ENCODE results near the gene CFAP221. TPM values are rescaled to one million over a fixed set of nuclear protein-coding genes. Genes with fewer than 3 reads are reported as not detected.

CFAP221 gene
- total RNA-seq, 1 donor from 2014 or later: not detected

DNA sequence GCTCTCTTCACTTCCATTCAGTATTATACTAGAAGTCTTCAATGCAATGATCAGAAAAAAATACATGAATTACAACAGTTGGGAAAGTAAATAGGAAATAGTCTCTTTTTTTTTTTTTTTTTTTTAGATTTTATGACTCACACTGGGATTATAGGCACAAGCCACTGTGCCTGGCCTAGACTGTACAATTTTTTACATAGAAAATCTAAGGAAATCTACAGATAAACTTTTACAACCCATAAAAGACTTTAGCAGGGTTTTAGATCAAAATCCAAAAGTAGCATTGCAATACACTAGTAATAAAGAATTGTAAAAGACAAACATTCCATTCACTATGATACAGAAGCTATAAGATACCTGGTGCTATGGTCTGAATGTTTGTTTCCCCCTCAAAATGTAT is 39.0 kb downstream of the CFAP221 start:
- Mint-ChIP-seq H3K27ac (ENCODE audit: unreplicated experiment) (no peak overlapping the region), H3K36me3 (ENCODE audit: unreplicated experiment) (no peaks in the 10 kb centered on the region), H3K4me1 (ENCODE audit: unreplicated experiment) (no peaks in the 10 kb centered on the region), H3K4me3 (ENCODE audit: unreplicated experiment) (no peak overlapping the region), H3K9me3 (ENCODE audit: unreplicated experiment) (no peaks in the 10 kb centered on the region), H3K27me3 (ENCODE audit: unreplicated experiment) (peaks cover 7% of the 10 kb centered on the region)
- no peak for TF ChIP-seq CTCF (IDR thresholded peaks at IDR 0.05)
- DNase-seq (ENCODE audit: extremely low spot score, unreplicated experiment): no peak

- H3K9me3 Mint-ChIP-seq (ENCODE audit: unreplicated experiment): no peaks in the 10 kb centered on the region
- no peak for TF ChIP-seq CTCF (IDR thresholded peaks at IDR 0.05)
- no peak overlapping the region for H3K4me3 Mint-ChIP-seq (ENCODE audit: unreplicated experiment)
- DNase-seq (ENCODE audit: extremely low spot score, unreplicated experiment): no peak
- no peaks in the 10 kb centered on the region for H3K36me3 Mint-ChIP-seq (ENCODE audit: unreplicated experiment)
- no peak overlapping the region for H3K27ac Mint-ChIP-seq (ENCODE audit: unreplicated experiment)
- H3K27me3 Mint-ChIP-seq (ENCODE audit: unreplicated experiment): peaks cover 11% of the 10 kb centered on the region
- no peaks in the 10 kb centered on the region for H3K4me1 Mint-ChIP-seq (ENCODE audit: unreplicated experiment)
Observed at GRCh38 chr2:119584469-119584868, 40.2 kb downstream of the CFAP221 start.

DNA sequence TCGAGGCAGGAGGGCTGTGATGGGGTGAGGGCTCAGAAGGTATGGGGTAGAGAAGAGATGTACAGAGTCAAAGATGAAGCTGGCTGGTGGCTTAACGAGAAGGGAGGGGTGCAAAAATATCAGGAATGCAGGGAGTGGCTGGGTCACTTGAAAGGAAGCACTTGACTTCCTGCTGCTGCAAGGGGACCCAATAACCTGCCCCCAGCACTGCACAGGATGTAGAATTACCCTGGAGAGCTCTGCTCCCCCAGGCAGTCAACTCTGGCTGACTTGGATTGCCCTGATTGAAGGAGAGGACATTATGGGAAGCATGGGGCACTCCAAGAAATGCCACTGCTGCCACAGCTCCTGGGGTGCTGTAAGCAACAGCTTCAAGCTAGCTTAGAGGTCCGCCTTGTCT is 41.8 kb downstream of the CFAP221 start:
- Mint-ChIP-seq H3K36me3 (ENCODE audit: unreplicated experiment) (no peaks in the 10 kb centered on the region), H3K27ac (ENCODE audit: unreplicated experiment) (no peak overlapping the region), H3K4me3 (ENCODE audit: unreplicated experiment) (no peak overlapping the region), H3K27me3 (ENCODE audit: unreplicated experiment) (peaks cover 13% of the 10 kb centered on the region), H3K4me1 (ENCODE audit: unreplicated experiment) (no peaks in the 10 kb centered on the region), H3K9me3 (ENCODE audit: unreplicated experiment) (no peaks in the 10 kb centered on the region)
- no peak for DNase-seq (ENCODE audit: extremely low spot score, unreplicated experiment)
- no peak for TF ChIP-seq CTCF (IDR thresholded peaks at IDR 0.05)

DNA sequence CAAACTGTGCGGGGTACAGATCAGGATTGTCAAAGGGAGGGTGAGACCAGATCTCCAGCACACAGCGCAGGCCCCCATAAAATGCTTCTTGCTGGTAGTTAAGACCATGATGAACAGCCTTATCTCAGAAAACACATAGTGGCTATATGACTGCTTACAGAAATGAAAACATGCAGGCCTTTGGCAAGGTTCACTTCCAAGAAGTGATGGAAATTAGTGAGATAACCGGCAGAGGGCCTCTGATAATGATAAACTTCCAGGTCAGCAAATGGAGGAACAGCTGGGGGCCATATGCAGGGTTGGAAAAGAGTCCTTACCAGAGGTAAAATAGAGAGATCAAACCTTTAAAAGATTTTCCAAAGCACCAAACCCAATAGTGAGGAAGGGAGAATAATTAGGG is 46.6 kb downstream of the CFAP221 start:
- H3K27me3 Mint-ChIP-seq (ENCODE audit: unreplicated experiment): peaks cover 22% of the 10 kb centered on the region
- H3K4me3 Mint-ChIP-seq (ENCODE audit: unreplicated experiment): no peak overlapping the region
- no peaks in the 10 kb centered on the region for H3K36me3 Mint-ChIP-seq (ENCODE audit: unreplicated experiment)
- DNase-seq (ENCODE audit: extremely low spot score, unreplicated experiment): no peak
- no peak overlapping the region for H3K27ac Mint-ChIP-seq (ENCODE audit: unreplicated experiment)
- H3K9me3 Mint-ChIP-seq (ENCODE audit: unreplicated experiment): no peaks in the 10 kb centered on the region
- TF ChIP-seq CTCF (IDR thresholded peaks at IDR 0.05): no peak
- H3K4me1 Mint-ChIP-seq (ENCODE audit: unreplicated experiment): no peaks in the 10 kb centered on the region

GRCh38 chr2:119591523-119591922 is 47.3 kb downstream of the CFAP221 start:
- Mint-ChIP-seq H3K4me1 (ENCODE audit: unreplicated experiment) (no peaks in the 10 kb centered on the region), H3K9me3 (ENCODE audit: unreplicated experiment) (no peaks in the 10 kb centered on the region), H3K36me3 (ENCODE audit: unreplicated experiment) (no peaks in the 10 kb centered on the region), H3K27ac (ENCODE audit: unreplicated experiment) (no peak overlapping the region), H3K27me3 (ENCODE audit: unreplicated experiment) (peaks cover 22% of the 10 kb centered on the region), H3K4me3 (ENCODE audit: unreplicated experiment) (no peak overlapping the region)
- DNase-seq (ENCODE audit: extremely low spot score, unreplicated experiment): no peak
- no peak for TF ChIP-seq CTCF (IDR thresholded peaks at IDR 0.05)
